GM18508 (cell line): ENCODE data around the gene CH25H.

Experiments used
- ATAC-seq: cut with Tn5 transposase; IDR thresholded peaks from one replicate; pipeline ENCODE4 v1.9.1; 2021; ENCODE audit warnings: moderate number of reproducible peaks; ENCODE audit not compliant: insufficient read depth, unreplicated experiment

Gene CH25H

GRCh38 chr10:89162596-89162995, 44.5 kb downstream of the CH25H start:
- no peak for ATAC-seq

- no peak for ATAC-seq
Observed at GRCh38 chr10:89160339-89160738, 46.8 kb downstream of the CH25H start.

- no peak for ATAC-seq
Observed at GRCh38 chr10:89159761-89160160, 47.4 kb downstream of the CH25H start.

GRCh38 chr10:89159316-89159715, 47.8 kb downstream of the CH25H start:
- ATAC-seq: no peak

GRCh38 chr10:89158446-89158845, 48.7 kb downstream of the CH25H start:
- ATAC-seq: no peak

GRCh38 chr10:89156161-89156835, 50.8 kb downstream of the CH25H start:
- ATAC-seq: no peak
